GM12878 (cell line): ENCODE data around the gene PPP6R2. TPM values are rescaled to one million over a fixed set of nuclear protein-coding genes. Genes with fewer than 3 reads are reported as not detected.

ENCODE experiments used
- ATAC-seq: fragments of 200-7000 bp; cut with Tn5 transposase; 3 replicates; pipeline ENCODE4 v1.9.1; 2020; ENCODE audit warnings: mild to moderate bottlenecking, moderate library complexity
- BruUV-seq: library from RNA; stranded (reverse); fragments of 400-500 nt; replicated peaks from 2 replicates; lab custom pipeline; 2021; lab: Mats Ljungman, UMichigan
- CTCF ChIA-PET: fragments of 300-600 bp; sonication (Branson Sonifier 250); formaldehyde crosslinking; extraction: SDS; loops from one replicate; lab custom pipeline; 2021; ENCODE audit warnings: inconsistent platforms; lab: Yijun Ruan, JAX
- POLR2A ChIA-PET: fragments of 350-600 bp; formaldehyde crosslinking; extraction: SDS; loops from one replicate; lab custom pipeline; 2021; ENCODE audit warnings: inconsistent platforms; lab: Charles Lee
- RAD21 ChIA-PET: fragments of 300-600 bp; sonication (Branson Sonifier 250); formaldehyde crosslinking; loops from one replicate; lab custom pipeline; 2023; ENCODE audit warnings: antibody characterized with exemption; ENCODE audit not compliant: unreplicated experiment; lab: Charles Lee
- SMC1A ChIA-PET: fragments of 300-600 bp; sonication (Branson Sonifier 250); formaldehyde crosslinking; loops from one replicate; lab custom pipeline; 2023; ENCODE audit not compliant: unreplicated experiment, uncharacterized antibody; lab: Charles Lee
- DNase-seq: peaks from one replicate; pipeline ENCODE4 v3.0.0-alpha.2; 2011; ENCODE audit warnings: low read depth, low spot score
- FAIRE-seq: peaks from 3 replicates; lab custom pipeline; 2011; peaks lifted over from hg19 to GRCh38; lab: Jason Lieb, UNC
- H2AFZ ChIP-seq: 2 replicates; pipeline ENCODE4 v1.6.0; 2011; ENCODE audit warnings: low read depth, low read length, control low read depth; ENCODE audit not compliant: control insufficient read depth
- H3K27ac ChIP-seq: 2 replicates; pipeline ENCODE4 v1.5.1; 2011; ENCODE audit warnings: control low read depth; ENCODE audit not compliant: control insufficient read depth, insufficient read depth
- H3K27me3 ChIP-seq, 2 experiments: replicated peaks in 1 of 2; 2 replicates each; pipeline versions ENCODE4 v1.6.0 to v1.6.1; 2011; ENCODE audit warnings: low read length in 1 of 2; ENCODE audit not compliant: control insufficient read depth in 2 of 2, insufficient read depth in 2 of 2
- H3K36me3 ChIP-seq, 2 experiments: 2 replicates each; pipeline ENCODE4 v1.5.1; 2011; ENCODE audit warnings: low read length in 1 of 2; ENCODE audit not compliant: control insufficient read depth in 2 of 2, insufficient read depth in 2 of 2
- H3K4me1 ChIP-seq: 2 replicates; pipeline ENCODE4 v1.6.1; 2011; ENCODE audit warnings: mild to moderate bottlenecking, low read length, moderate library complexity, mixed read lengths; ENCODE audit not compliant: control insufficient read depth, insufficient read depth
- H3K4me2 ChIP-seq: 2 replicates; pipeline ENCODE4 v1.6.0; 2011; ENCODE audit warnings: control low read depth; ENCODE audit not compliant: control insufficient read depth, insufficient read depth
- H3K4me3 ChIP-seq: fragments of 200-600 bp; sonication (generic); 2 replicates; pipeline ENCODE4 v1.5.1; 2016
- H3K79me2 ChIP-seq: 2 replicates; pipeline ENCODE4 v1.6.0; 2011; ENCODE audit warnings: low read length; ENCODE audit not compliant: control insufficient read depth, insufficient read depth
- H3K9ac ChIP-seq: 2 replicates; pipeline ENCODE4 v1.8.0; 2011; ENCODE audit warnings: low read length, control low read depth, mixed read lengths; ENCODE audit not compliant: control insufficient read depth, insufficient read depth
- H3K9me3 ChIP-seq: replicated peaks from 3 replicates; pipeline ENCODE4 v1.5.1; 2011; ENCODE audit warnings: mild to moderate bottlenecking, low read length; ENCODE audit not compliant: control insufficient read depth, insufficient read depth
- H4K20me1 ChIP-seq: 2 replicates; pipeline ENCODE4 v1.6.0; 2011; ENCODE audit not compliant: control insufficient read depth, insufficient read depth
- PKNOX1 ChIP-seq: fragments of 450-650 bp; IDR thresholded peaks from 2 replicates; pipeline ENCODE4 v1.6.1; 2016; ENCODE audit warnings: mild to moderate bottlenecking
- SUPT20H ChIP-seq: IDR thresholded peaks from 2 replicates; pipeline ENCODE4 v1.6.1; 2011; ENCODE audit warnings: low read depth, mild to moderate bottlenecking, low read length, moderate library complexity, borderline replicate concordance; ENCODE audit not compliant: control insufficient read depth
- SUZ12 ChIP-seq: fragments of 200-600 bp; sonication (generic); IDR thresholded peaks from one replicate; pipeline ENCODE4 v1.6.1; 2018; ENCODE audit warnings: antibody characterized with exemption, mild to moderate bottlenecking; ENCODE audit not compliant: unreplicated experiment
- WGBS: methylation state at CpG from one replicate; pipeline ENCODE4 v1.1.6; 2016; ENCODE audit warnings: low lambda C conversion rate; ENCODE audit not compliant: insufficient replicate concordance, insufficient coverage; ENCODE audit errors: missing lambda C conversion rate; 5-methylcytosine and 5-hydroxymethylcytosine counted together
- in situ Hi-C: fragments of 300-500 bp; cut with MboI; formaldehyde crosslinking; loops from 9 replicates; pipeline ENCODE4 v1.14.3; 2018; ENCODE audit warnings: mixed read lengths
- intact Hi-C: fragments of 100-400 bp; cut with micrococcal nuclease; formaldehyde crosslinking; loops from one replicate; pipeline ENCODE4 v1.14.2; 2022; ENCODE audit not compliant: unreplicated experiment
- polyA plus RNA-seq, 11 experiments: library from polyadenylated mRNA; depleted of rRNA in 4 of 11; unstranded in 6 of 11; stranded (reverse) in 5 of 11; fragments of >200 nt; fragmentation: Nextera tagmentation in 4 of 11; fragmentation: Illumina TruSeq in 1 of 11; extraction: Ambion mirVana in 4 of 11; extraction: Trizol in 1 of 11; gene quantifications; 1 replicate in 1 of 11; 2 replicates in 10 of 11; pipeline versions ENCODE4 v1.2.1 to v1.2.3, GENCODE V29; 2011 to 2016; ENCODE audit warnings: inconsistent platforms in 2 of 11, missing spikeins in 2 of 11, low read depth in 1 of 11
- total RNA-seq, 4 experiments: library from RNA; depleted of rRNA in 3 of 4; stranded (reverse); fragments of >200 nt in 3 of 4; fragmentation: Illumina TruSeq in 1 of 4; extraction: Trizol in 1 of 4; gene quantifications; 2 replicates each; pipeline versions ENCODE4 v1.2.1 to v1.2.3, GENCODE V29; 2013 to 2021

PPP6R2 gene
- total and polyA plus RNA-seq, 10 of the 15 experiments (the other 5 are each of a cell fraction or from before 2014, with no cell fraction given), result 0.29 to 52.6 (median 25.4) TPM

- Histone ChIP-seq H3K27ac (no peak overlapping the region), H4K20me1 (no peaks in the 10 kb centered on the region), H3K27me3 (peaks cover 0 to 3% of the 10 kb centered on the region in 2 experiments; a peak in 2 of 4 replicates), H3K36me3 (no peaks in the 10 kb centered on the region), H3K9ac (no peak overlapping the region), H3K4me3 (no peak overlapping the region), H3K4me2 (no peak overlapping the region), H3K4me1 (peaks cover 5% of the 10 kb centered on the region)
- FAIRE-seq, result no peak
- ChIA-PET SMC1A (no interaction called here), POLR2A (interaction anchor here (0.7 to 1.9 kb wide), 2 partner anchors 10 to 44 kb away, joined by 3 to 7 read pairs; no protein-coding TSS in a partner anchor), RAD21 (interaction anchor here (0.6 kb wide), 1 partner anchor 17 kb away, joined by 3 read pairs; no protein-coding TSS in a partner anchor), CTCF (interaction anchor here (1.1 to 1.9 kb wide), 3 partner anchors 9 to 45 kb away, joined by 3 to 8 read pairs (median 3); partner anchors contain the start of gene SCO2)
- in situ Hi-C loops, result no loop called here
- 10% methylated on average over 11 of the region's 11 CpGs for WGBS
- BruUV-seq, result no TSS peak
- intact Hi-C loops, result loop anchor here (10.0 kb wide), 1 partner anchor 235 kb away; the partner anchor contains the start of gene TUBGCP6
- TF ChIP-seq PKNOX1, result no peak
- TF ChIP-seq, all 136 proteins: peak for 0
- Histone ChIP-seq H2AFZ (no peak overlapping the region), H3K9me3 (no peaks in the 10 kb centered on the region), H3K79me2 (no peaks in the 10 kb centered on the region)
- DNase-seq, result no peak
- ATAC-seq, result no peak
These were observed 136.6 kb downstream of the PPP6R2 start for GRCh38 chr22:50479721-50480120.

GRCh38 chr22:50481045-50481439 is 137.9 kb downstream of the PPP6R2 start:
- H3K4me1 ChIP-seq, result no peaks in the 10 kb centered on the region
- in situ Hi-C loops (no loop called here), intact Hi-C loops (no loop called here)
- FAIRE-seq, result no peak
- H2AFZ ChIP-seq, result peak overlapping the region; percentile 65
- no peak overlapping the region for H3K9ac ChIP-seq
- H3K4me3 ChIP-seq, result peak overlapping the region; percentile 55; the same call in 1 of the 2 replicates
- ChIA-PET RAD21 (no interaction called here), CTCF (no interaction called here), POLR2A (interaction anchor here (1.9 kb wide), 1 partner anchor 12 kb away, joined by 7 read pairs; no protein-coding TSS in a partner anchor), SMC1A (no interaction called here)
- H4K20me1 ChIP-seq, result no peaks in the 10 kb centered on the region
- no peak overlapping the region for H3K27ac ChIP-seq
- no peaks in the 10 kb centered on the region for H3K79me2 ChIP-seq
- H3K36me3 ChIP-seq, result no peaks in the 10 kb centered on the region
- H3K4me2 ChIP-seq, result peak overlapping the region; percentile 59; the same call in 1 of the 2 replicates
- DNase-seq, result no peak
- TF ChIP-seq SUZ12, result peak; percentile 24
- no peak for TF ChIP-seq SUPT20H
- H3K9me3 ChIP-seq, result no peaks in the 10 kb centered on the region
- ATAC-seq, result no peak
- BruUV-seq, result no TSS peak
- 14% methylated on average over 39 of the region's 45 CpGs for WGBS
- H3K27me3 ChIP-seq, result peaks cover 0 to 3% of the 10 kb centered on the region in 2 experiments; a peak in 2 of 4 replicates
